ENCODE measurements around the gene PRSS56. TPM values are rescaled to one million over a fixed set of nuclear protein-coding genes. Genes with fewer than 3 reads are reported as not detected.

The PRSS56 gene
- total RNA-seq, 1 donor from 2014 or later = not detected

DNA sequence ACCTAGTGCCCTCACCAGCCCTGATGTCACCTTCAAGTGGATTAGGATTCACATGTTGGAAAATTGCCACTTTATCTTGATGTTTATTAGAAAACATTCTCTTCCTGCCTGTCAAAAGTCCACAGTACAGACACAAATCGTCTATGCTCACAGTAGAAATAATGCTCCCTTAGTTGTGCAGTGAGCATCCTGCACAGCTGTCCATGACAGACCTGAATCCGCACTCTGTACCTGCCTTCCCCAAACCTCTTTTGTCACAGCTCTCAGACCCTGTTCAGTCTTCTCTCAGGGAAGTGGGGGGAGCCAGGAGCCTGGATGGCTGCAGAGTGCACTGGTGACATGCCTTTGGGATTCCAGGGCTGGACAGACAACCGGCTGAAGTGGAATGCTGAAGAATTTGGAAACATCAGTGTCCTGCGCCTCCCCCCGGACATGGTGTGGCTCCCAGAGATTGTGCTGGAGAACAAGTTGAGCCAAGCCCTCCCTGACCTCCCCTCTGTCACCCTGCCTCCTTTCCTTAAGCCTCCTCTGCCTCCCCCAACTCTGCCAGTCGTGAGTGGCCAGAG is 7.8 kb downstream of the PRSS56 start:
- peaks cover 41% of the 10 kb centered on the region for H3K27me3 Mint-ChIP-seq (ENCODE audit: low read depth, unreplicated experiment)

DNA sequence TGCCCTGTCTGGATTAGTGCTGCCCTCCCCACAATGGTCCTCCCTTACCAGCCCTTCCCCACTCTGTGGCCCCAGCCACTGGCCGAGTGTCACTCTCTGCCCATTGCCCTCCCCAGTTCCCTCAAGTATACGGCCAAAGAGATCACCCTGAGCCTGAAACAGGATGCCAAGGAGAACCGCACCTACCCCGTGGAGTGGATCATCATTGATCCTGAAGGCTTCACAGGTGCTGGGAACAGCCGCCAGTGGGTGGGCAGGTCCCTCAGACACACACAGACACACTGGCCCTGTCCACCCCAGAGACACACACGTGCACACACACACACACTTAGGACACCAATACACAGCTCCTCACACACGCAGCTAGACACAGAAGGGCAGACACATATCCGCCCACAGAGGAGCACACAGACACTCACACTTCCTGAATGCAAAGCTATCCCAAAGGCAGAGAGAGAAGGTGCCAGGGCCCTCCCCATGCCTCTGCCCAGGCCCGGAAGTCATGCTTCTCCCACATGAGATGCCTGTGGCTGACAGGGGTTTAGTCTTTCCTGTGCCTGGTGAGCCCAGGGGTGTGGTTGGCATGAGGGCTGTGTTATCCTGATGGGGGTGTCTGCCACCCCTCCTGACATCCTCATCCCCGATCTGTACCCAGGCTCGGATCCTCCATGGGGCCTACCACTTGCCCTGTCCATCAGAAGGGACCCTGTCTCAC is 8.7 kb downstream of the PRSS56 start:
- Mint-ChIP-seq H3K36me3 (ENCODE audit: low read depth, unreplicated experiment) (no peaks in the 10 kb centered on the region), H3K9me3 (ENCODE audit: unreplicated experiment) (no peaks in the 10 kb centered on the region), H3K27me3 (ENCODE audit: low read depth, unreplicated experiment) (peaks cover 39% of the 10 kb centered on the region), H3K4me1 (ENCODE audit: low read depth, unreplicated experiment) (peaks cover 3% of the 10 kb centered on the region), H3K27ac (ENCODE audit: unreplicated experiment) (no peak overlapping the region), H3K4me3 (ENCODE audit: unreplicated experiment) (no peak overlapping the region)
- no peaks in the 10 kb centered on the region for H3K36me3 ChIP-seq (ENCODE audit: insufficient read depth, low read length)
- no peaks in the 10 kb centered on the region for H3K79me2 ChIP-seq (ENCODE audit: insufficient read depth, low read length)
- FAIRE-seq (no peak), DNase-seq (ENCODE audit: low read depth) (no peak)
- H3K4me1 ChIP-seq (ENCODE audit: insufficient read depth, low read length) = no peaks in the 10 kb centered on the region
- TF ChIP-seq, protein P1, sequence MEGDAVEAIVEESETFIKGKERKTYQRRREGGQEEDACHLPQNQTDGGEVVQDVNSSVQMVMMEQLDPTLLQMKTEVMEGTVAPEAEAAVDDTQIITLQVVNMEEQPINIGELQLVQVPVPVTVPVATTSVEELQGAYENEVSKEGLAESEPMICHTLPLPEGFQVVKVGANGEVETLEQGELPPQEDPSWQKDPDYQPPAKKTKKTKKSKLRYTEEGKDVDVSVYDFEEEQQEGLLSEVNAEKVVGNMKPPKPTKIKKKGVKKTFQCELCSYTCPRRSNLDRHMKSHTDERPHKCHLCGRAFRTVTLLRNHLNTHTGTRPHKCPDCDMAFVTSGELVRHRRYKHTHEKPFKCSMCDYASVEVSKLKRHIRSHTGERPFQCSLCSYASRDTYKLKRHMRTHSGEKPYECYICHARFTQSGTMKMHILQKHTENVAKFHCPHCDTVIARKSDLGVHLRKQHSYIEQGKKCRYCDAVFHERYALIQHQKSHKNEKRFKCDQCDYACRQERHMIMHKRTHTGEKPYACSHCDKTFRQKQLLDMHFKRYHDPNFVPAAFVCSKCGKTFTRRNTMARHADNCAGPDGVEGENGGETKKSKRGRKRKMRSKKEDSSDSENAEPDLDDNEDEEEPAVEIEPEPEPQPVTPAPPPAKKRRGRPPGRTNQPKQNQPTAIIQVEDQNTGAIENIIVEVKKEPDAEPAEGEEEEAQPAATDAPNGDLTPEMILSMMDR (IDR thresholded peaks at IDR 0.05; ENCODE audit: insufficient read depth, low read depth, low read length) = no peak
- TF ChIP-seq EZH2 (IDR thresholded peaks at IDR 0.05; ENCODE audit: insufficient read depth, low read length) = no peak
- H3K4me3 ChIP-seq (ENCODE audit: insufficient read depth, low read depth, low read length) = no peak overlapping the region
- H3K27ac ChIP-seq (ENCODE audit: low read depth, low read length) = no peak overlapping the region
- no peak overlapping the region for H3K4me2 ChIP-seq (ENCODE audit: low read length)
- no peaks in the 10 kb centered on the region for H4K20me1 ChIP-seq (ENCODE audit: insufficient read depth, low read length)
- H3K27me3 ChIP-seq (ENCODE audit: insufficient read depth, low read length) = peaks cover 8% of the 10 kb centered on the region
- no peaks in the 10 kb centered on the region for H3K9me3 ChIP-seq (ENCODE audit: insufficient read depth, low read depth, low read length)
- no peak overlapping the region for H3K9ac ChIP-seq (ENCODE audit: low read length)
- H2AFZ ChIP-seq (ENCODE audit: low read depth, low read length) = no peak overlapping the region

More for the DNA sequence above, 7.8 kb downstream of the PRSS56 start:
- Mint-ChIP-seq H3K27ac (ENCODE audit: unreplicated experiment) (no peak overlapping the region), H3K4me1 (ENCODE audit: low read depth, unreplicated experiment) (peaks cover 3% of the 10 kb centered on the region), H3K36me3 (ENCODE audit: low read depth, unreplicated experiment) (no peaks in the 10 kb centered on the region), H3K4me3 (ENCODE audit: unreplicated experiment) (no peak overlapping the region), H3K9me3 (ENCODE audit: unreplicated experiment) (no peaks in the 10 kb centered on the region)
- no peak for FAIRE-seq
- TF ChIP-seq, protein P1 (IDR thresholded peaks at IDR 0.05; ENCODE audit: insufficient read depth, low read depth, low read length) = no peak
- no peak for TF ChIP-seq EZH2 (IDR thresholded peaks at IDR 0.05; ENCODE audit: insufficient read depth, low read length)
- Histone ChIP-seq H2AFZ (ENCODE audit: low read depth, low read length) (no peak overlapping the region), H3K4me2 (ENCODE audit: low read length) (no peak overlapping the region), H3K27ac (ENCODE audit: low read depth, low read length) (no peak overlapping the region), H3K9ac (ENCODE audit: low read length) (no peak overlapping the region), H3K4me3 (ENCODE audit: insufficient read depth, low read depth, low read length) (no peak overlapping the region), H3K79me2 (ENCODE audit: insufficient read depth, low read length) (no peaks in the 10 kb centered on the region), H3K9me3 (ENCODE audit: insufficient read depth, low read depth, low read length) (no peaks in the 10 kb centered on the region), H3K4me1 (ENCODE audit: insufficient read depth, low read length) (no peaks in the 10 kb centered on the region), H3K36me3 (ENCODE audit: insufficient read depth, low read length) (no peaks in the 10 kb centered on the region), H3K27me3 (ENCODE audit: insufficient read depth, low read length) (peaks cover 17% of the 10 kb centered on the region), H4K20me1 (ENCODE audit: insufficient read depth, low read length) (peaks cover 5% of the 10 kb centered on the region)
- DNase-seq (ENCODE audit: low read depth) = no peak
